ENCODE data around the gene NEK2.
"Not testable (repeated sequence)": the region's sequence is repeated elsewhere in the genome, so short reads cannot be mapped to it uniquely, and the experiment has no call there.

The NEK2 gene

GRCh38 chr1:211695135-211695816 is 19.9 kb upstream of the NEK2 start:
- in situ Hi-C loops (cut with HindIII; ENCODE audit: low sequenced_read_pairs), result no loop called here

- in situ Hi-C loops (cut with HindIII; ENCODE audit: low sequenced_read_pairs), result not testable (repeated sequence)
These were observed 18.5 kb upstream of the NEK2 start for GRCh38 chr1:211693911-211694310.

DNA sequence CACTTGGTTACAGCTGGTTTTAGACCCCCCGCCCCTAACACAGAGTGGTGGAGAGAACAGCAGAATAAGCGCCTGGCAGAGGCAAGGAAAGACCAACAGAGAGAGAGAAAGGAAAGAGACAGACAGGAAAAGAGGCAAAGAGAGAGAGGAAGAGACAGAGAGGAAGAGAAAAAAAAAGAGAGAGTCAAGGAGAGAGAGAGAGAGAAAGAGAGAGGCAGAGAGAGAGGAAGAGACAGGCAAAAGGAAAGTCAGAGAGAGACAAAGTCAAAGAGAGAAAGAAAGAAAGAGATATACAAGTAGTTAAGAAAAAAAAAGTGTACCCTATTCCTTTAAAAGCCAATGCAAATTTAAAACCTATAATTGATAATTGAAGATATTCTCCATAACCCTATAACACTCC is 13.0 kb upstream of the NEK2 start:
- in situ Hi-C loops (cut with HindIII; ENCODE audit: low sequenced_read_pairs), result no loop called here

GRCh38 chr1:211687462-211688215 is 12.2 kb upstream of the NEK2 start:
- in situ Hi-C loops (cut with HindIII; ENCODE audit: low sequenced_read_pairs), result no loop called here

DNA sequence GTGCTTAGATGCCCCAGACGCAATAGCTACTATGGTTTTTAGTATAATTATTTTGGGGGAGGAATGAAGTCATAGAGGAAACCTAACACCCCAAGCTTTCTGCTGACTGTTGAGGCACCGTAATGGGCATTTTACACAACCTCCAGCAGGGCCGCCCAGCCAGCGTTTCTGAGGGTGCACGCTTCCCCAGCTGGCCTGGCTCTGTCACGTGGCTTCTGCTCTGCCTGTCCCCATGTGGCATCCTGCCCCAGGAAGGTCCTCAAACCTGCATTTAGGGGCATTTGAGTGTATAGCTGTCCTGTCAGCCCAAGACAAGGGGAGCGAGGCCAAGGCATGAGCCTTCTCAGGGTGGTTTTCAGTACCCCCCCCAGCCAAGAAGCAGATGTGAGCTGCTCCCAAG is 10.4 kb upstream of the NEK2 start:
- in situ Hi-C loops (cut with HindIII; ENCODE audit: low sequenced_read_pairs), result no loop called here

- in situ Hi-C loops (cut with HindIII; ENCODE audit: low sequenced_read_pairs), result loop anchor here (5.0 kb wide), 1 partner anchor 48 kb away; no protein-coding TSS in a partner anchor
These were observed 9.4 kb upstream of the NEK2 start for GRCh38 chr1:211684791-211685190.

DNA sequence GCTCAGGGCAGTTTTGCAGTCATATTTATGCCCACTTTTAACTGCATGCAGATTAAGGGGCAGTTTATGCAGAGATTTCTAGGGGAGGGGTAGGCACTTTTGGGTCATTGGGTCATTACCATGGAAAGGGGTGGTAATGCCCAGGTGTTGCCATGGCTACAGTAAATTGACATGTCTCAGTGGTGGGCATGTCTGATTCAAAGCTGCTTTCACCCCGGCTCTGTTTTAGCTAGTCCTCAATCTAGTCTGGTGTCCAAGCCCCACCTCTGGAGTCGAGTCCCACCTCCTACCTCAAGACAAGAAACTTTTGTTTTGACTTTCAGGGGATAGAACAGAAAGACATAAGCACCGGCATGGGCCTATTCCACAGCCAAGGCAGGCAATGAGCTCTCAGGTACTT is 8.9 kb upstream of the NEK2 start:
- in situ Hi-C loops (cut with HindIII; ENCODE audit: low sequenced_read_pairs), result loop anchor here (5.0 kb wide), 1 partner anchor 48 kb away; no protein-coding TSS in a partner anchor

DNA sequence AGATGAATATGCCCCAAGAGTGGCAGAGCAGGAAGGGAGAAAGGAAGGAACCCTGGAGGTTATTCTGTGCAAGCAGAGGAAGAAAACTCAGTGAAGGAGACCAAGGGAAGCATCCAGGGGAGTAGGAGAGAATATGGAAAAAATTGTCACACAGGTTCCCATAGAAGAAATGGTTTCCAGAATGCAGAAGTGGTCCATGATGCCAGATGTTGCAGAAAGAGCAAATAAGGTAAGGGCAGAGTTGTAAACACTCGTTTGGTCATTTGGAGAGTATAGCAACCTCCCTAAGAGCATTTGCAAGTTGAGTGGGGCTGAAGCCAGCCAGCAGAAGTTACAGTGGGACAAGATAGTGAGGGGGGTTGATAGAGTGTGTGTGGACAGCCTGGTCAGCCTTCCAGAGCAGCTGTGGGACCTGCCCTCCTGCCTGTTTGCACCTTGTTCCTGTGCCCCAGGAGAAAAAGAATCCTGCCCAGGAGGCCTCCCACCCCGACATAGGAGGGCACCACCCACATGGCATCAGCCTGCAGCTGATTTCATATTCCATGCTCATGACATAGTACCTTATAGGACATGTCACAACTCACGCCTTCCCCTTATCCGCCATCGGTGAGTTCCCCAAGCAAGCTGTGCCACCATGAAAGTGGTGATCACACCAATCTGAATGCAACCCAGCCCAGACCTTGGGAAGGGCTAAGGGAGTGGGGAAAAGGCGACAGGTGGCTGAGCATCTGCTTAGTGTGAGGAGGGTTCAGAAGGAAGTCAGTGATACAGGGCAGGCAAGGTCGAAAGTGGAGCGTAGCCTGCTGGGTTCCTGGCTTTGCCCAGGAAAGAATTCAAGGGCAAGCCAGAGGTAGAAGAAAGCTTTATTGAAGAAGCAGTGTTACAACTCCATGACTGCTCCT is 8.2 kb upstream of the NEK2 start:
- in situ Hi-C loops (cut with HindIII; ENCODE audit: low sequenced_read_pairs), result loop anchor here (5.0 kb wide), 1 partner anchor 49 kb away; no protein-coding TSS in a partner anchor

DNA sequence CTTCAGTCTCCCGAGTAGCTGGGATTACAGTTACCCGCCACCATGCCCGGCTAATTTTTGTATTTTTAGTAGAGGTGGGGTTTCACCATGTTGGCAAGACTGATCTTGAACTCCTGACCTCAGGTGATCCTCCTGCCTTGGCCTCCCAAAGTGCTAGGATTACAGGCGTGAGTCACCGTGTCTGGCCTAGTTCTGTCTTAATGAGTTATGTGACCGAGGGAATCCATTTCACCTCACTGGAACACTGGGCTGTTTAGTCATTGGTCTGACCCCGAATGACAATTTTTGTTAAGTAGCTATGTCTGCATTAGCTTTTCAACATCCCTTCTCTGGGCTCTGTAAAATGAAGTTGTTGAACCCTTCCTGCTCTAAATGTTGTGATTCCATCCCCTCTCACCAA is 6.8 kb upstream of the NEK2 start:
- in situ Hi-C loops (cut with HindIII; ENCODE audit: low sequenced_read_pairs), result loop anchor here (5.0 kb wide), 1 partner anchor 50 kb away; no protein-coding TSS in a partner anchor

- in situ Hi-C loops (cut with HindIII; ENCODE audit: low sequenced_read_pairs), result loop anchor here (5.0 kb wide), 1 partner anchor 51 kb away; no protein-coding TSS in a partner anchor
These were observed 5.4 kb upstream of the NEK2 start for GRCh38 chr1:211680752-211681327.

DNA sequence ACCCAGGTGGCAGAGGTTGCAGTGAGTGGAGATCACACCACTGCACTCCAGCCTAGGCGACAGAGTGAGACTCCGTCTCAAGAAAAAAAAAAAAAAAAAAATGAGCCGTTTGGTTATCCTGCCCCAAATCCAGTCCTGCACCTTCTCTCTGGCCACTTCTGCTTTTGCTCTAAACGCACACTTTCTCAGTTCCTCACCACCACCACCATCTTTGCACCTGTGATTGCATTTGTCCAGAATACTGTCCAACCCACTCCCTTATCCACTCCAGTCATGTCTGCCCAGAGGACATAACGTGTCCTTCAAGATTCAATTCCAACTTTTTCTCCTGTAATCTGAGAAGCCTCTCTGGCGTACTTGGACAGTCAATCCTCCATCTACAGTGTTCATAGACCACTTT is 2.2 kb upstream of the NEK2 start:
- in situ Hi-C loops (cut with HindIII; ENCODE audit: low sequenced_read_pairs), result no loop called here

- in situ Hi-C loops (cut with HindIII; ENCODE audit: low sequenced_read_pairs), result no loop called here
These were observed 1.3 kb upstream of the NEK2 start for GRCh38 chr1:211676761-211677160.

DNA sequence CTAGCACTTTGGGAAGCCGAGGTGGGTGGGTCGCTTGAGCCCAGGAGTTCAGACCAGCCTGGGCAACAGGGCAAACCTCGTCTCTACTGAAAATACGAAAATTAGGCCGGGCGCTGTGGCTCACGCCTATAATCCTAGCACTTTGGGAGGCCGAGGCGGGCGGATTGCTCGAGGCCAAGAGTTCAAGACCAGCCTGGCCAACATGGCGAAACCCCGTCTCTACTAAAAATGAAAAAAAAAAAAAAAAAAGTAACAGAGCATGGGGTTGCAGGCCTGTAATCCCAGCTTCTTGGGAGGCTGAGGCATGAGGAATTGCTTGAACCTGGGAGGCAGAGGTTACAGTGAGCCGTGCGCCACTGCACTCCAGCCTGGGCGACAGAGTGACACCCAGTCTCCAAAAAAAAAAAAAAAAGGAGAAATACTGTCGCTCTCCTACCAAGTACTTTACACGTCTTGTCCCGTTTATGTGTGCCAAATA is 724 bp upstream of the NEK2 start:
- in situ Hi-C loops (cut with HindIII; ENCODE audit: low sequenced_read_pairs), result no loop called here

GRCh38 chr1:211667065-211667617 is 8.3 kb downstream of the NEK2 start:
- in situ Hi-C loops (cut with HindIII; ENCODE audit: low sequenced_read_pairs), result loop anchor here (10.0 to 25.0 kb wide), 3 partner anchors 152 to 330 kb away; partner anchors contain the start of gene TRAF5

- in situ Hi-C loops (cut with HindIII; ENCODE audit: low sequenced_read_pairs), result loop anchor here (10.0 to 25.0 kb wide), 3 partner anchors 146 to 323 kb away; partner anchors contain the start of gene TRAF5
These were observed 14.7 kb downstream of the NEK2 start for GRCh38 chr1:211660718-211661222.

DNA sequence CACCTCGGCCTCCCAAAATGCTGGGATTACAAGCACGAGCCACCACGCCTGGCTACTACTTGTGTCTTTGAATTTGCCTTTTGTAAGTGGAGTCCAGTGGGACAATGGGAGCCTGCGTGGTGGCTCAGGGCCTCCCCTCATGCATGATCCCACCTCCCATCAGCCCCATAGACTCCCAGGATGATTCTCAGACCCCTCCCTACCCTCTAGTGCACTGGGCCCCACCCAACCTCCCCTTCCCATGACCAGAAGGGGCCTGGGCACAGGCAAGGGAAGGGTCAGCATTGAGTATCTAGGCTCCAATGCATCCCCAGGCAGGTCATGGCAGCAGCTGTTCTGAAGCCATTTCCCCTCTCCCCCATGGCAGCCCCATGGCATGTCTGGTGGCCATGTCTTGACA is 18.7 kb downstream of the NEK2 start:
- in situ Hi-C loops (cut with HindIII; ENCODE audit: low sequenced_read_pairs), result loop anchor here (25.0 kb wide), 1 partner anchor 319 kb away; the partner anchor contains the start of gene TRAF5

- in situ Hi-C loops (cut with HindIII; ENCODE audit: low sequenced_read_pairs), result loop anchor here (25.0 kb wide), 1 partner anchor 318 kb away; the partner anchor contains the start of gene TRAF5
These were observed 20.3 kb downstream of the NEK2 start for GRCh38 chr1:211654838-211655787.

GRCh38 chr1:211653959-211654496 is 21.4 kb downstream of the NEK2 start:
- in situ Hi-C loops (cut with HindIII; ENCODE audit: low sequenced_read_pairs), result loop anchor here (25.0 kb wide), 1 partner anchor 317 kb away; the partner anchor contains the start of gene TRAF5
